Activated CD8-positive, alpha-beta T cell treated with anti-CD3 and anti-CD28 coated beads, Interleukin-2, amount 10 ng/mL, durations not matched to agents 7 days and 5 days (primary cell): ENCODE measurements around the gene ULBP3. TPM values are rescaled to one million over a fixed set of nuclear protein-coding genes. Genes with fewer than 3 reads are reported as not detected.
"Not testable (repeated sequence)": the region's sequence is repeated elsewhere in the genome, so short reads cannot be mapped to it uniquely, and the experiment has no call there.

ENCODE experiments used
- ATAC-seq: fragments of 150-1000 bp; cut with Tn5 transposase; one replicate; pipeline ENCODE4 v1.10.0; 2021; ENCODE audit warnings: moderate library complexity
- CTCF ChIA-PET: fragments of 350-600 bp; sonication (Branson Sonifier 250); formaldehyde crosslinking; loops from one replicate; lab custom pipeline; 2021; ENCODE audit warnings: antibody characterized with exemption; lab: Charles Lee
- POLR2A ChIA-PET: fragments of 350-600 bp; sonication (Branson Sonifier 250); formaldehyde crosslinking; loops from one replicate; lab custom pipeline; 2021; ENCODE audit warnings: antibody characterized with exemption; lab: Charles Lee
- DNase-seq: peaks from one replicate; pipeline ENCODE4 v3.0.0-alpha.2; 2020
- H3K27ac Mint-ChIP-seq: one replicate; pipeline ENCODE4 v1.8.0; 2021; ENCODE audit warnings: mild to moderate bottlenecking, mixed read lengths
- H3K27me3 Mint-ChIP-seq: one replicate; pipeline ENCODE4 v1.8.0; 2021; ENCODE audit warnings: low read depth, mixed read lengths
- H3K36me3 Mint-ChIP-seq: one replicate; pipeline ENCODE4 v1.8.0; 2021; ENCODE audit warnings: low read depth, mixed read lengths
- H3K4me1 Mint-ChIP-seq: one replicate; pipeline ENCODE4 v1.8.0; 2021; ENCODE audit warnings: low read depth, mixed read lengths
- H3K4me3 Mint-ChIP-seq: one replicate; pipeline ENCODE4 v1.8.0; 2021; ENCODE audit warnings: mild to moderate bottlenecking, mixed read lengths
- H3K9me3 Mint-ChIP-seq: one replicate; pipeline ENCODE4 v1.8.0; 2022; ENCODE audit warnings: mixed read lengths; ENCODE audit not compliant: insufficient read depth
- total RNA-seq, 2 experiments: library from RNA; stranded (reverse); gene quantifications; one replicate each; pipeline ENCODE4 v1.2.3, GENCODE V29; 2021

The ULBP3 gene
- total RNA-seq, 2 experiments from 2014 or later = 1.8 to 2.9 TPM

DNA sequence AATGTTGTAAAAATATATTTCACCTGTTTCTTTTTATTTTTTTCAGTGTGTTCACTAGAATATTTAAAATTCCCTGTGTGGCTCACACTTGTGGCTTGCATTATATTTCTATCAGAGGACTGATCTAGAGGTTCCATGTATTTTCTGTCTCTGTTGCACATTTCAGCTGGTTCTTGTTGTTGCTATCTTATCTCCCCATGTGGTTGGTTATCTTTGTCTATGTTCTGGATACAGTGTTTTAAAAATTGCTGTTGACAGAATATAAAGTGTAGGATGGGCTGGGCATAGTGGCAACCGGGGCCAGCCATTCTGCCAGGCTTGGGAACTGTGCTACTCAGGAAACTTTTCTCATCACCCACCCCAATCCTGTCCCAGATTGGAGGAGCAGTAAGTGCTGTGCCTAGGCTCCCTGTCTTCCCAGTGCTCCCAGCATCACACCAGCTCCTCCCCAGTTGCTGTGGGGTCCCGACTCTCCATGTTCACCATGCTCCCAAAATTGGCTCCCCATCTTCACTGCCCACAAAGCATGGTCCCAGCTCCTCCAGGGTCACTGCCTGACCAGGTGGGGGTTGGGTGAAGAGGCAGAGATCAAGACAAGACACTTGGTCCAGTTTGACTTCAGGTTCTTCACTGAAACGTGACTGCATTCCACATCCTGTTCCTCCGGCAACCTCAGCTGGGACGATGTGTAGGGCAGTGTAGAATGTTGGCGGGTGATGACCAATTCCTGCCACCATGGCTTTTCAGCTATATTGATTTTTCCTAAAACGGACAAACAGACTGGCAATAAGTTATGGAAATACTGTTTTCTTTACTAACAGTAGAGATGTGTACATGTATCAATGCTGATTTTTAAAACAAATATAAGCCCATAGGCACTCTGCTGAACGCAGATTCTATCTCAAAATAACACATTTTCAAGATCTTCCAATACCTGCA lies 55.8 kb downstream of the ULBP3 start:
- H3K27ac Mint-ChIP-seq, H3K36me3 Mint-ChIP-seq, POLR2A ChIA-PET, H3K4me3 Mint-ChIP-seq, DNase-seq, ATAC-seq, H3K9me3 Mint-ChIP-seq: not testable (repeated sequence)
- peaks cover 77% of the 10 kb centered on the region for H3K27me3 Mint-ChIP-seq
- H3K4me1 Mint-ChIP-seq = peaks cover 31% of the 10 kb centered on the region
- CTCF ChIA-PET = interaction anchor here (1.1 kb wide), 1 partner anchor 13 kb away, joined by 4 read pairs; the partner anchor contains the start of gene RAET1L

Other genes with a start within 250 kb of the ULBP3 start
- gene LRP11, start 204.8 kb downstream of the ULBP3 start, total RNA-seq = 1 to 10 TPM; 1.4 to 2.2 TPM
- gene RAET1E, start 171.0 kb downstream of the ULBP3 start, total RNA-seq = not detected
- not detected for gene RAET1G, start 146.0 kb downstream of the ULBP3 start, total RNA-seq
- under 1 TPM; 0.40 to 0.60 TPM for gene ULBP2, start 127.1 kb downstream of the ULBP3 start, total RNA-seq
- under 1 TPM; 0.65 to 0.71 TPM for gene ULBP1, start 105.2 kb downstream of the ULBP3 start, total RNA-seq
- gene RAET1L, start 43.6 kb downstream of the ULBP3 start, total RNA-seq = not detected
- gene PPP1R14C, start 73.9 kb upstream of the ULBP3 start, total RNA-seq = not detected